Stimulated activated memory B cell treated with anti-CD40 and anti-IgM and Interleukin-4, amounts not matched to agents 10 μg/mL and 1 μg/mL and 100 μg/mL, for 72 hours (primary cell): ENCODE measurements around the gene DSCAM.

Experiments
- ATAC-seq: fragments of 150-1000 bp; cut with Tn5 transposase; 2 replicates; pipeline ENCODE4 v1.10.0; 2021
- H3K27ac Mint-ChIP-seq: one replicate; pipeline ENCODE4 v1.8.0; 2022; ENCODE audit warnings: mild to moderate bottlenecking, mixed read lengths
- H3K27me3 Mint-ChIP-seq: one replicate; pipeline ENCODE4 v1.8.0; 2022; ENCODE audit warnings: mixed read lengths
- H3K36me3 Mint-ChIP-seq: one replicate; pipeline ENCODE4 v1.8.0; 2022; ENCODE audit warnings: mixed read lengths
- H3K4me1 Mint-ChIP-seq: one replicate; pipeline ENCODE4 v1.8.0; 2022; ENCODE audit warnings: mixed read lengths
- H3K4me3 Mint-ChIP-seq: one replicate; pipeline ENCODE4 v1.8.0; 2022; ENCODE audit warnings: mild to moderate bottlenecking, moderate library complexity, mixed read lengths
- H3K9me3 Mint-ChIP-seq: one replicate; pipeline ENCODE4 v1.8.0; 2022; ENCODE audit warnings: mixed read lengths

DSCAM gene

GRCh38 chr21:40684726-40685125, 162.2 kb downstream of the DSCAM start:
- H3K4me3 Mint-ChIP-seq: no peak overlapping the region
- no peaks in the 10 kb centered on the region for H3K36me3 Mint-ChIP-seq
- ATAC-seq: no peak
- peaks cover 12% of the 10 kb centered on the region for H3K9me3 Mint-ChIP-seq
- no peak overlapping the region for H3K27ac Mint-ChIP-seq
- H3K27me3 Mint-ChIP-seq: no peaks in the 10 kb centered on the region
- no peaks in the 10 kb centered on the region for H3K4me1 Mint-ChIP-seq

- H3K4me3 Mint-ChIP-seq: no peak overlapping the region
- H3K4me1 Mint-ChIP-seq: no peaks in the 10 kb centered on the region
- H3K27ac Mint-ChIP-seq: no peak overlapping the region
- no peak for ATAC-seq
- H3K9me3 Mint-ChIP-seq: peaks cover 12% of the 10 kb centered on the region
- H3K36me3 Mint-ChIP-seq: no peaks in the 10 kb centered on the region
- H3K27me3 Mint-ChIP-seq: no peaks in the 10 kb centered on the region
Observed at GRCh38 chr21:40683349-40683748, 163.6 kb downstream of the DSCAM start.

DNA sequence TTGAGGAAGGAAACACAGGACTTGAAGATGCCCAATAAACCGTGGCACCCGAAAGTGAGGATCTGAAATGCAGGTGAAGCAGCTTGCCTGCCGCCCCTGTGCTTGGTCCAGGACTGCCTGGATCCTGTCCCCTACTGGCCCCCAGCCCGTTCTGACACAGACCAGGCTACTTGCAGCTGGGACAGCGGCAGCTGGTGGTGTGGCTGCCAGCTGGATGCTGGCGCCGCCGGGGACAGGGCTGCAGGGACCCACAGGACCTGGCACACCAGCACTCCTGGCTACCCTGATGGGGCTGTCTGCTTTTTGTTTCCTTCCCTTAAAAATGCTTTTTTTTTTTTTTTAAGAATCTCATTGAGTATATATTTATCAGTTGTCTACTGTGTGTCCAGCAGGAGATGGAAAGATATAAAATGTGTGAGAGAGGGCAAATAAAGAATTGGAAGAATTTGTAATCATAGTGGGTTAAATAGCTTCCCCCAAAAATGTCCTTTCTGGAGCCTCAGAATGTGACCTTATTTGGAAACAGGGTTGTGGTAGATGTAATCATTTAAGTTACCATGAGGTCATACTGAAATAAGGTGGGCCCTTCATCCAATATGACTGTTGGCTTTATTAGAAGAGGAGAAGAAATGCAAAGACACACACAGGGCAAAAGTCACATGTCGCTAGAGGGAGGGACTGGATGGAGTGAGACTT, 165.6 kb downstream of the DSCAM start:
- no peaks in the 10 kb centered on the region for H3K27me3 Mint-ChIP-seq
- no peaks in the 10 kb centered on the region for H3K4me1 Mint-ChIP-seq
- no peak overlapping the region for H3K4me3 Mint-ChIP-seq
- peaks cover 11% of the 10 kb centered on the region for H3K9me3 Mint-ChIP-seq
- ATAC-seq: no peak
- H3K27ac Mint-ChIP-seq: no peak overlapping the region
- H3K36me3 Mint-ChIP-seq: no peaks in the 10 kb centered on the region

GRCh38 chr21:40680311-40680710, 166.6 kb downstream of the DSCAM start:
- Mint-ChIP-seq H3K9me3 (peaks cover 8% of the 10 kb centered on the region), H3K4me1 (no peaks in the 10 kb centered on the region), H3K36me3 (no peaks in the 10 kb centered on the region), H3K4me3 (no peak overlapping the region), H3K27ac (no peak overlapping the region), H3K27me3 (no peaks in the 10 kb centered on the region)
- ATAC-seq: no peak

GRCh38 chr21:40678681-40679284, 168.2 kb downstream of the DSCAM start:
- no peak overlapping the region for H3K27ac Mint-ChIP-seq
- no peaks in the 10 kb centered on the region for H3K4me1 Mint-ChIP-seq
- H3K27me3 Mint-ChIP-seq: no peaks in the 10 kb centered on the region
- peaks cover 8% of the 10 kb centered on the region for H3K9me3 Mint-ChIP-seq
- ATAC-seq: no peak
- H3K4me3 Mint-ChIP-seq: no peak overlapping the region
- H3K36me3 Mint-ChIP-seq: no peaks in the 10 kb centered on the region

DNA sequence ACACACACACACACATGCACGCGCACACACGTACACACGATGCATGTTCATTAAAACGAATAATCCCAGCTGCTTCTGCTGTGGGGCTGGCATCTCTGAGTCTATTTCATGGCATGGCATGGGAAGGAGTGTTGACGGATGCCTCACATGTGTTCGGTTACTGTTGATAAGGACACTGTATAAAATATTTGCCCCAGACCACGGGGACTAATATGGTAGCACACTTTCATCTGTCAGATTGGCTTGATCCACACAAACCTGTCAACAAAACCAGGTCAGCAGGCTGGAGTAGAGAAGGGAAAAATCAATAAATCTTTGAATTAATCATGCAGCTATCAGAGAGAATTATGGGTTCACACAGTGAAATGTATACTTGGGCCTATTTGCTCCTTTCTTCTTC, 171.9 kb downstream of the DSCAM start:
- H3K27me3 Mint-ChIP-seq: no peaks in the 10 kb centered on the region
- no peaks in the 10 kb centered on the region for H3K36me3 Mint-ChIP-seq
- no peak overlapping the region for H3K4me3 Mint-ChIP-seq
- H3K9me3 Mint-ChIP-seq: no peaks in the 10 kb centered on the region
- no peaks in the 10 kb centered on the region for H3K4me1 Mint-ChIP-seq
- H3K27ac Mint-ChIP-seq: no peak overlapping the region
- no peak for ATAC-seq

DNA sequence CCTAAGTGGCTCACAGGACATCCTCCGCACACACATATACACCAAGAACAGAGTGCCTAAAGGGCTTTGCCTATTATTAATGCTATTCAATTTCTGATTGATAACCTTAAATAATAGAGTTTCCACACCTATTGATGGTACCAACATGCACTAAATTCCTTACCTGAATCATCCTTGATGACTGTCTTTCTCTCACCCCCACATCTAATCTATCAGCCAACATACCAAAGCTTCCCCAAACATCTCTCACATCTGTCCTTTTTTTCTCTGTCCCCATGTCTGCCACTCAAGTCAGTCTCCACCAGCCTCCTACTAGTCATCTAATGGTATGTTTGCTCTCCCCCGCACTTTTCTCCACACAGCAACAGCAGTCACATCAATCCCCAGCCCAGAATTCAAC, 174.4 kb downstream of the DSCAM start:
- H3K36me3 Mint-ChIP-seq: no peaks in the 10 kb centered on the region
- H3K27me3 Mint-ChIP-seq: no peaks in the 10 kb centered on the region
- no peak overlapping the region for H3K4me3 Mint-ChIP-seq
- no peak overlapping the region for H3K27ac Mint-ChIP-seq
- no peaks in the 10 kb centered on the region for H3K9me3 Mint-ChIP-seq
- no peak for ATAC-seq
- H3K4me1 Mint-ChIP-seq: no peaks in the 10 kb centered on the region

DNA sequence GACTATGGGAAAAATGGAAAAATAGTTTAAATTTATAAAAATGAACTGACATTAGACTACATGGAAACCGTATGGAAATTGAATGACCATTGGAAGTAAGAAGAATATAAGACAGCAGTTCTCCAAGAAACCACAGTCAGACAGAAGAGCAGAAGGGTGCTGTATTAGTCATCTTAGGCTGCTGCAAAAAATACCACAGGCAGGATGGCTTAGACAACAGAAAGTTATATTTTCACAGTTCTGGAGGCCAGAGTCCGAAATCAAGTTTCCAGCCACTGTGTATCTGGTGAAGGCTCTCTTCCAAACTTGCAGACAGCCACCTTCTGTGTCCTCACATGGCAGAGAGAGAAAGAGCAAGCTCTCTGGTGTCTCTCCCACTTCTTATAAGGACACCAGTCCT, 175.2 kb downstream of the DSCAM start:
- Mint-ChIP-seq H3K4me3 (no peak overlapping the region), H3K4me1 (no peaks in the 10 kb centered on the region), H3K9me3 (no peaks in the 10 kb centered on the region), H3K27ac (no peak overlapping the region), H3K36me3 (no peaks in the 10 kb centered on the region), H3K27me3 (no peaks in the 10 kb centered on the region)
- no peak for ATAC-seq

DNA sequence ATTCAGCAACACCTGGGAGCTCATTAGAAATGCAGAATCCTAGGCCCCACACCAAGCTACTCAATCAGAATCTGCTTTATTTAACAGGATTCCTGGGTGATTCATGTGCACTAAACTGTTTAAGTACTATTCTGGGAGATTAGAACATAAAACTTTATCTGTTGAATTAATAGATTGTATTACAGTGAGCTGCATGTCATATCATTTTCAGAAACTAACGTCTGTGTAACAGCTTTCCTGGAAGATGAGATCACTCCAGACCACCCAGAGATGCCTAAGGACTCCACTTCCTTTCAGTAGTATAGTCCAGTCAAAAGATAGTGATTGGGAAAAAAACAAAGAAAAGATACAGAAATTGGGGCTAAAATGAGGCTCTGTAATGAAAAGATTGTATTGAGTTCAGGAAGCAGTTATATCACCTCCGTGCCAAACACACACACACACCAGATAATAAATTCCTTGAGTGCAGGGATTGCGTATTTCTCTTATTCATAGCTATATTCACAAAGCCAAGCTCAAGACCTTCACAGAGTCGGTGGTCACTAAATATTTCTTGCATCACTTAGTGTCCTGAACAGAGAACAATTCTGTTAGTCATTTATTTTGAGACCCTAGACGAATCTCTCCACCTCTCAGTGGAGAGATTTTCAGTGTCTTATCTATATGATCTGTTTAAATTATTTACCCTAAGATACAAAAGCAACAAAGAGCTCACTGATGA, 178.2 kb downstream of the DSCAM start:
- no peak for ATAC-seq
- Mint-ChIP-seq H3K27ac (no peak overlapping the region), H3K4me1 (no peaks in the 10 kb centered on the region), H3K9me3 (no peaks in the 10 kb centered on the region), H3K4me3 (no peak overlapping the region), H3K36me3 (no peaks in the 10 kb centered on the region), H3K27me3 (no peaks in the 10 kb centered on the region)

- no peak overlapping the region for H3K4me3 Mint-ChIP-seq
- no peaks in the 10 kb centered on the region for H3K36me3 Mint-ChIP-seq
- no peak overlapping the region for H3K27ac Mint-ChIP-seq
- no peak for ATAC-seq
- no peaks in the 10 kb centered on the region for H3K27me3 Mint-ChIP-seq
- peaks cover 1% of the 10 kb centered on the region for H3K9me3 Mint-ChIP-seq
- H3K4me1 Mint-ChIP-seq: no peaks in the 10 kb centered on the region
Observed at GRCh38 chr21:40667967-40668366, 179.0 kb downstream of the DSCAM start.

DNA sequence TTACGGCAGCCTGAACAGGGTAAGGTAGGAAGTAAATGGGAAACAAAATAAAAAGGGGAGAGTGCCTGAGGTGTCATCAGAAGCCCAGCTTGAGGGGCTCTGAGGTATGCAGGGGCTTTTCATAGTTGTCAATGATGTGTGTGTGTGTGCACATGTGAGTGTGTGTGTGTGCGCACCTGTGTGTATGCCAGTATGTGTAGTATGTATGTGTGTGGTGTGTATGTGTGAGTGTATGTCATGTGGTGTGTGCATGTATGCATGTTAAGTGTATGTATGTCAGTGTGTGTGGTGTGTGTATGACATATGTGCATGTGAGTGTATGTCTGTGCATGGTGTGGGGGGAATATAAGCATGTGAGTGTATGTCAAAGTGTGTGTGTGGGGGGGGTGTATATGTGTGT, 184.1 kb downstream of the DSCAM start:
- Mint-ChIP-seq H3K4me1 (no peaks in the 10 kb centered on the region), H3K27ac (no peak overlapping the region), H3K36me3 (no peaks in the 10 kb centered on the region), H3K27me3 (no peaks in the 10 kb centered on the region), H3K9me3 (peaks cover 3% of the 10 kb centered on the region), H3K4me3 (no peak overlapping the region)
- no peak for ATAC-seq

DNA sequence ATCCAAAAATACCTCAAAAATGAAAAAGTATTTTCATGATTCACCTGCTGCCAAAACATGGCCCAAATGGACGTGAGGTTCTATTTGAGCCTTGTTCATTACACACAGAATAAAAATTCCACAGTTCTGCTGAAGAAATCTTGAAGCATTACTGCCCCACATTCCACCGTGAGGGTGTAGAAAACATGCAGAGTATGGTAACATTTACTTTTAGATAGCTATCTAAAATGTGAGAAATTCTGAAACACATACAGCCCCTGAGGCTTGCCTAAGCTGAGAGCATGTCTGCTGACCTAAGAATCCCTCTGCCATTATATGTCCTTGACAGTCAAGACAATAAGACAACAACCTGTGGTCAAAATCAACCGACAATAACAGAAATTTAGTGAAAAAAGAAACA, 186.5 kb downstream of the DSCAM start:
- no peak for ATAC-seq
- Mint-ChIP-seq H3K36me3 (no peaks in the 10 kb centered on the region), H3K4me1 (no peaks in the 10 kb centered on the region), H3K27me3 (no peaks in the 10 kb centered on the region), H3K27ac (no peak overlapping the region), H3K4me3 (no peak overlapping the region), H3K9me3 (peaks cover 3% of the 10 kb centered on the region)

- Mint-ChIP-seq H3K27ac (no peak overlapping the region), H3K4me1 (no peaks in the 10 kb centered on the region), H3K4me3 (no peak overlapping the region), H3K27me3 (no peaks in the 10 kb centered on the region), H3K9me3 (peaks cover 3% of the 10 kb centered on the region), H3K36me3 (no peaks in the 10 kb centered on the region)
- no peak for ATAC-seq
Observed at GRCh38 chr21:40658311-40658710, 188.6 kb downstream of the DSCAM start.

- no peaks in the 10 kb centered on the region for H3K27me3 Mint-ChIP-seq
- H3K9me3 Mint-ChIP-seq: peaks cover 3% of the 10 kb centered on the region
- no peak for ATAC-seq
- no peak overlapping the region for H3K27ac Mint-ChIP-seq
- H3K4me3 Mint-ChIP-seq: no peak overlapping the region
- H3K4me1 Mint-ChIP-seq: no peaks in the 10 kb centered on the region
- no peaks in the 10 kb centered on the region for H3K36me3 Mint-ChIP-seq
Observed at GRCh38 chr21:40652436-40652835, 194.5 kb downstream of the DSCAM start.

- Mint-ChIP-seq H3K27ac (no peak overlapping the region), H3K9me3 (peaks cover 10% of the 10 kb centered on the region)
Observed at GRCh38 chr21:40647706-40648105, 199.3 kb downstream of the DSCAM start.

GRCh38 chr21:40646651-40647050, 200.3 kb downstream of the DSCAM start:
- Mint-ChIP-seq H3K4me3 (no peak overlapping the region), H3K27me3 (no peaks in the 10 kb centered on the region), H3K36me3 (no peaks in the 10 kb centered on the region), H3K4me1 (no peaks in the 10 kb centered on the region), H3K9me3 (peaks cover 10% of the 10 kb centered on the region), H3K27ac (no peak overlapping the region)
- ATAC-seq: no peak

More at GRCh38 chr21:40647706-40648105, 199.3 kb downstream of the DSCAM start:
- H3K27me3 Mint-ChIP-seq: no peaks in the 10 kb centered on the region
- ATAC-seq: no peak
- no peaks in the 10 kb centered on the region for H3K4me1 Mint-ChIP-seq
- no peaks in the 10 kb centered on the region for H3K36me3 Mint-ChIP-seq
- no peak overlapping the region for H3K4me3 Mint-ChIP-seq
